Measurements from ENCODE around the gene VRK3.

Gene VRK3

DNA sequence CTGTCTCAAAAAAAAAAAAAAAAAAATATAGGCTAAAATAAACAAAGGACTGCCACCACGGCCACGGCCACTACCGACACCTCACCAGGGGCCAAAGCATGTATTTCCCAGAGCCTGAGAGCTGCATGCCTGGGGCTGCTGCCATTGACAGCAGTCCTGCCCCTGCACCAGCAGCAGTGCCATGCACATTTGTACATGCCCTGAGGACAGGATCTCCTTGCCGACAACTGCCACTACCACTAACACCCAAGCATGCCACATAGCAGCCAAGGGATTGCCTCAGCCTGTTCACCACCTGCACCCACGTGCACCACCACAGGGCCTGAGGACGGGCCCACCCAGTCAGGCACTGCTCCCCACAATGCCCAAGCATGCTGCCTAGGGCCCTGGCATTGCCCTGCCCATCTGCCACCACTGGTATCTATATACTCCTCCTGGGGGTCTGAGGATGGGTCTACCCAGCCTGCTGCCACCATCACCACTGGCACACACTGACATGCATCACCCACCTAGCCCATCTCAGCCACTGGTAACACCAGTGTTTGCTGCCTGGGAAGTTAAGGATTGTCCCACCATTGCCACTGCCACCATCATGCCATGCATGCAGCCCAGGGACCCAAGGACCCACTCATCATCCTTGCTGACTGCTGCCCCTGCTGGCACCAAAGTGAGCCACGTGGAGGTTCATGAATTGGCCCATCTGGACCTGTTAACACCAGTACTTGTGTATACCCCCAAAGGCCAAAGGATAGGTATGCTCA lies 85.3 kb downstream of the VRK3 start:
- no peaks in the 10 kb centered on the region for H3K27me3 ChIP-seq (ENCODE audit: insufficient read depth, low read length)
- H3K9me3 ChIP-seq (ENCODE audit: insufficient read depth, low read depth, low read length) = no peaks in the 10 kb centered on the region
- no peaks in the 10 kb centered on the region for H3K36me3 ChIP-seq (ENCODE audit: insufficient read depth, low read length)
- no peaks in the 10 kb centered on the region for H3K4me1 ChIP-seq (ENCODE audit: insufficient read depth, low read length)
- no peak overlapping the region for H3K27ac ChIP-seq (ENCODE audit: low read depth, low read length)
- no peak overlapping the region for H3K9ac ChIP-seq (ENCODE audit: low read depth, low read length)
- WGBS = 82% methylated on average over 7 of the region's 7 CpGs
- no peak overlapping the region for H3K4me3 ChIP-seq (ENCODE audit: low read length)

DNA sequence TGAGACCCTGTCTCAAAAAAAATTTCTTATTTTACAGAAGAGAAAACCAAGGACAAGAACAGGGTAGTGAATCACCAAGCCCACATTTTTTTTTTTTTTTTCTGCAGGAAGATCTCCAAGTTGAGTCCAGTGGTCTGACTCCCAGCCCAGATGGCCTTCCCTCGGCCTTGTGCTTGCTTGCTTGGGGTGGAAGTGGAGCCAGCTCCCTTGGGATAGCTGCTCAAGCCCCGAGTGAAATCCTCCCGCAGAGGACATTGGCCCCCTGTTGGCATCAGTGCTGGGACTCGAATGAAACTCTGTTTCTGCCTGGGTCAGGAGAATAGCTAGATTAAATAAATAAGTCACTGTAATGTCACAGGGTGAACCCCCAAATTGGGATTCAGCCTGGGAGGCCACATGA lies 86.5 kb downstream of the VRK3 start:
- H3K4me1 ChIP-seq (ENCODE audit: insufficient read depth, low read length) = no peaks in the 10 kb centered on the region
- no peak overlapping the region for H3K27ac ChIP-seq (ENCODE audit: low read depth, low read length)
- H3K4me3 ChIP-seq (ENCODE audit: low read length) = no peak overlapping the region
- no peak overlapping the region for H3K9ac ChIP-seq (ENCODE audit: low read depth, low read length)
- no peaks in the 10 kb centered on the region for H3K27me3 ChIP-seq (ENCODE audit: insufficient read depth, low read length)
- no peaks in the 10 kb centered on the region for H3K9me3 ChIP-seq (ENCODE audit: insufficient read depth, low read depth, low read length)
- 88% methylated on average over 4 of the region's 4 CpGs for WGBS
- H3K36me3 ChIP-seq (ENCODE audit: insufficient read depth, low read length) = no peaks in the 10 kb centered on the region

DNA sequence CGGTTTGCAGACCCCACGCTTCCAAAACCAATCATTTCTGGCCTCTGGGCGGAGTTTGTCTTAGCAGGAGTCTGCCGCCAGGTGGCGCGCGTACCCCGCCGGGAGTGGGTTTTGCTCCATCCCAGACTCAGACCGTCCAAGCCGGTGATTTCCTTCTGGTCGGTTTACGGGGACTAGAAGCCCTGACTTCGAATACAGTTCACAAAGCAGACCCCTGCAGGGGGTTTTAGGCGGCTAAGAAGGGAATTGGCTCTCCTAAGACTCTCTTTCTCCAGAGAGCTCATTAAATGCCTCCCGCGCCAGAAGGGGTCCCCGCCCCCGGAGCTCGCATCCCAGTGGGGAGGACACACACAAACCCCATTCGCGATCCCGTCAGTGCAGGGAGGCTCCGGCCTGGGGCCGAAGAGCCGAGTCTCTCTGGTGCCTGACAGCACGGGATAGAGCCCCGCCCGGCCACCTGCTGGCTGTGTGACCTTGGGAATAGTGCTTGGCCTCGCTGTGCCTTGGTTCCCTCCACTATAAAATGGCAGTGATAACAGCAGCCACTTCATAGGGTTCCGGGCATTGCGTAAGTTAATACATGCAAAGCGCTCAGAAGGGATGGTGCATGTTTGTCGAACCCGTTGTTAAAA lies 87.3 kb downstream of the VRK3 start:
- Histone ChIP-seq H3K36me3 (ENCODE audit: insufficient read depth, low read length) (no peaks in the 10 kb centered on the region; the same call in 1 of the 2 replicates), H3K4me1 (ENCODE audit: insufficient read depth, low read length) (no peaks in the 10 kb centered on the region), H3K9ac (ENCODE audit: low read depth, low read length) (no peak overlapping the region), H3K9me3 (ENCODE audit: insufficient read depth, low read depth, low read length) (no peaks in the 10 kb centered on the region), H3K4me3 (ENCODE audit: low read length) (peak overlapping the region; percentile 30), H3K27me3 (ENCODE audit: insufficient read depth, low read length) (no peaks in the 10 kb centered on the region), H3K27ac (ENCODE audit: low read depth, low read length) (no peak overlapping the region)
- 21% methylated on average over 35 of the region's 35 CpGs for WGBS

DNA sequence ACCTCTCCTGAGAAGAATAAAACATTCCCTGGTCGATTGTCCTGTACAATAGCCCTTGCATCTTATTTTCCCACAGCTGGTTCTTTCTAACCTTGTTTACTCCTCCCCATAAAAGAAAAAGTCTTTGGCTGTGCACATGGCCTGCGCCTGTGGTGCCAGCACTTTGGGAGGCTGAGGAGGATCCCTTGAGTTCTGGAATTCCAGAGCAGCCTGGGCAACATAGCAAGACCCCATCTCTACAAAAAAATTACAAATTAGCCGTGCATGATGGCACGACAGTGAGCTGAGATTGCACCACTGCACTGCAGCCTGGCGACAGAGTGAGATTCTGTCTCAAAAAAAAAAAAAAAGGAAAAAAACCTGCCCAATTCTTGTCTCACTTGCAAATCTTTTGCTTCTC lies 88.6 kb downstream of the VRK3 start:
- 84% methylated on average over 5 of the region's 5 CpGs for WGBS
- no peaks in the 10 kb centered on the region for H3K9me3 ChIP-seq (ENCODE audit: insufficient read depth, low read depth, low read length)
- H3K27ac ChIP-seq (ENCODE audit: low read depth, low read length) = no peak overlapping the region
- no peaks in the 10 kb centered on the region; the same call in 1 of the 2 replicates for H3K36me3 ChIP-seq (ENCODE audit: insufficient read depth, low read length)
- H3K4me1 ChIP-seq (ENCODE audit: insufficient read depth, low read length) = no peaks in the 10 kb centered on the region
- H3K9ac ChIP-seq (ENCODE audit: low read depth, low read length) = no peak overlapping the region
- H3K27me3 ChIP-seq (ENCODE audit: insufficient read depth, low read length) = no peaks in the 10 kb centered on the region
- H3K4me3 ChIP-seq (ENCODE audit: low read length) = no peak overlapping the region

DNA sequence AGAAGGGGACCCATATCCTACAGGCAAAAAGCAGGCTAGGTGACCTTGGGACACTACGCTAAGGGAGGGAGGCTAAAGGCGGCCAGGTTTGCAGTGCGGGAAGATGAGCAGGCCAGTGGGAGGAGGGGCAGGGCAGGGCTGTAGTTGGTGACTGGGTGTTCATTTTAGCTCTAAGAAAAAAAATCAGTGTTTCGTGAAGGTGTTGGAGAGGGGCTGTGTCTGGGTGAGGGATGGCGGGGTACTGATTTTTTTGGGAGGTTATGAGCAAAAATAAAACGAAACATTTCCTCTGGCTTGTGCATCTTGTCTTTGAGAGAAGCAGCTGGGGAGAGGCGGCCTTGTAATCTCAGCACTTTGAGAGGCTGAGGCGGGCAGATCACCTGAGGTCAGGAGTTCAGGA lies 91.5 kb downstream of the VRK3 start:
- Histone ChIP-seq H3K36me3 (ENCODE audit: insufficient read depth, low read length) (no peaks in the 10 kb centered on the region; the same call in 1 of the 2 replicates), H3K9ac (ENCODE audit: low read depth, low read length) (no peak overlapping the region), H3K4me3 (ENCODE audit: low read length) (no peak overlapping the region), H3K4me1 (ENCODE audit: insufficient read depth, low read length) (no peaks in the 10 kb centered on the region), H3K27ac (ENCODE audit: low read depth, low read length) (no peak overlapping the region), H3K27me3 (ENCODE audit: insufficient read depth, low read length) (no peaks in the 10 kb centered on the region), H3K9me3 (ENCODE audit: insufficient read depth, low read depth, low read length) (no peaks in the 10 kb centered on the region)
- WGBS = 89% methylated on average over 8 of the region's 8 CpGs

DNA sequence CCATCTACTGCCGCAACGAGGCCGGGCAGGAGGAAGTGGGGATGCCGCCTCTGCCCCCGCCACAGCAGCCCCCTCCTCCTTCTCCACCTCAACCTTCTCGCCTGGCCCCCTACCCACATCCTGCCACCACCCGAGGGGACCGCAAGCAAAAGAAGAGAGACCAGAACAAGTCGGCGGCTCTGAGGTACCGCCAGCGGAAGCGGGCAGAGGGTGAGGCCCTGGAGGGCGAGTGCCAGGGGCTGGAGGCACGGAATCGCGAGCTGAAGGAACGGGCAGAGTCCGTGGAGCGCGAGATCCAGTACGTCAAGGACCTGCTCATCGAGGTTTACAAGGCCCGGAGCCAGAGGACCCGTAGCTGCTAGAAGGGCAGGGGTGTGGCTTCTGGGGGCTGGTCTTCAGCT lies 92.4 kb downstream of the VRK3 start:
- Histone ChIP-seq H3K9ac (ENCODE audit: low read depth, low read length) (no peak overlapping the region), H3K27me3 (ENCODE audit: insufficient read depth, low read length) (no peaks in the 10 kb centered on the region), H3K4me3 (ENCODE audit: low read length) (no peak overlapping the region), H3K4me1 (ENCODE audit: insufficient read depth, low read length) (0 out of 2 replicates have a peak, but pooled peaks cover 3% of the 10 kb centered on the region), H3K36me3 (ENCODE audit: insufficient read depth, low read length) (peaks cover 2% of the 10 kb centered on the region), H3K9me3 (ENCODE audit: insufficient read depth, low read depth, low read length) (no peaks in the 10 kb centered on the region), H3K27ac (ENCODE audit: low read depth, low read length) (no peak overlapping the region)
- WGBS = 97% methylated on average over 25 of the region's 25 CpGs

DNA sequence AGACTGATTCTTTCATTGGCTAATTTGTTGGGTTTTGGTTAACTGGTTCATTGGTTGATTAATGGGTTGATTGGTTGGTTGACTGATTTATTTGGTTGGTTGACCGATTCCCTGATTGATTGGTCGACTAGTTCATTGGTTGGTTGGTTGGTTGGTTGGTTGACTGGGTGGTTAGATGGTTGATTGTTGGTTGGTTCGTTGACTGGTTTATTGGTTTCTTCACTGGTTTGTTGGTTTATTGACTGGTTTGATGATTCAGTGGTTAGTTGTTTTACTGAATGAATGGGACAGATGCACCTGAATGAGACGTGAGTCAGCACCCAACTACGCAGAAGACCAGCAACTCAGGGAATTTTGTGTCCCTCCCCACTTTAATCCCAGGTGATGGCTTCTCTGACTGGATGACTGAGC lies 93.1 kb downstream of the VRK3 start:
- Histone ChIP-seq H3K36me3 (ENCODE audit: insufficient read depth, low read length) (peaks cover 9% of the 10 kb centered on the region), H3K27ac (ENCODE audit: low read depth, low read length) (no peak overlapping the region), H3K27me3 (ENCODE audit: insufficient read depth, low read length) (no peaks in the 10 kb centered on the region), H3K4me3 (ENCODE audit: low read length) (no peak overlapping the region), H3K4me1 (ENCODE audit: insufficient read depth, low read length) (0 out of 2 replicates have a peak, but pooled peaks cover 7% of the 10 kb centered on the region), H3K9me3 (ENCODE audit: insufficient read depth, low read depth, low read length) (no peaks in the 10 kb centered on the region), H3K9ac (ENCODE audit: low read depth, low read length) (no peak overlapping the region)
- WGBS = 92% methylated on average over 5 of the region's 5 CpGs

DNA sequence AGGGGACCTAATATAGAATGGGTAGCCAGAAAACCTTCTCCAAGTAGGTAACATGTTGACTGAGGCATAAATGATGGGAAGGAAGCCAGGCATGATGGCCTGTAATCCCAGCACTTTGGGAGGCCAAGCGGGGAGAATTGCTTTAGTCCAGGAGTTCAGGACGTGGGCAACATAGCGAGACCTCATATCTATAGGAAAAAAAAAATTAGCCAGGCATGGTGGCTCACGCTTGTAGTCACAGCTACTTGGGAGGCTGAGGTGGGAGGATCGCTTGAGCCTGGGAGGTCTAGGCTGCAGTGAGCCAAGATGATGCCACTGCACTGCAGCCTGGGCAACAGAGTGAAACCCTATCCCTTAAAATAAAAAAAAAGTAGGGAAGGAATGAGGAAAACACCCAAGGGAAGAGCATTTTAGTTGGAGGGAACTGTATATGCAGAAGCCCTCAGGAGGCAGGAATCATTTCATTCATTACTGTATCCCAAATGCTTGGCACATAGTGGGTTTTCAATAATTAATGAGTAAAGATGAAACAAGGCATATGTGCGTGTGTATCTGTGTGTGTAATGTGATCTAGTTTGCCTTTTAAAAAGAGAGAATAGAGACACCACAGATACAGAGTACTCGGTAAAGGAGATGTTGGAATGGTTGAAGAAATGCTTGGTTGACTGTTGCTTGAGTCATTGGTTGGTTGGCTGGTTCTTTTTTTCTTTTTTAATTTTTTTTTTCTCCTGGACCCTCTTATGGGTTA lies 93.7 kb downstream of the VRK3 start:
- H3K9me3 ChIP-seq (ENCODE audit: insufficient read depth, low read depth, low read length) = no peaks in the 10 kb centered on the region
- peaks cover 15% of the 10 kb centered on the region for H3K36me3 ChIP-seq (ENCODE audit: insufficient read depth, low read length)
- no peak overlapping the region for H3K27ac ChIP-seq (ENCODE audit: low read depth, low read length)
- 0 out of 2 replicates have a peak, but pooled peaks cover 7% of the 10 kb centered on the region for H3K4me1 ChIP-seq (ENCODE audit: insufficient read depth, low read length)
- H3K4me3 ChIP-seq (ENCODE audit: low read length) = no peak overlapping the region
- no peak overlapping the region for H3K9ac ChIP-seq (ENCODE audit: low read depth, low read length)
- WGBS = 94% methylated on average over 7 of the region's 7 CpGs
- H3K27me3 ChIP-seq (ENCODE audit: insufficient read depth, low read length) = no peaks in the 10 kb centered on the region

DNA sequence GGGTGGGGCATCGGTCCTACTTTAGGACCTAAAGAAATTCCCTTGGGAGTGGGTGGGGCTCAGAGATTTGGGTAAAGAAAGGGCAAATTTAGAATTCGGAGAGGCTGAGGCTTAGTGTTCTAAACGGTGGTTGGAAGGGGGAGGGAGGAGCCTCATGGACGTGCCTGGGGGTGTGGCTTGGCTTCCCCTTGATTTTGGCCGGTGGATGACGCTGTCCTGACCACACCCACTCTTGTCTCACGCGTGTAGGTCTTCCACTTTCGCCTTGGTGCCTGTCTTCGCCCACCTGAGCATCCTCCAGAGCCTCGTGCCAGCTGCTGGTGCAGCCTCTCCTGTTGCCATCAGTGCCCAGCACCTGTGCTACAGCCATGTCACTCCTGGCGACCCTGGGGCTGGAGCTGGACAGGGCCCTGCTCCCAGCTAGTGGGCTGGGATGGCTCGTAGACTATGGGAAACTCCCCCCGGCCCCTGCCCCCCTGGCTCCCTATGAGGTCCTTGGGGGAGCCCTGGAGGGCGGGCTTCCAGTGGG lies 94.6 kb downstream of the VRK3 start:
- peaks cover 23% of the 10 kb centered on the region for H3K36me3 ChIP-seq (ENCODE audit: insufficient read depth, low read length)
- no peak overlapping the region for H3K9ac ChIP-seq (ENCODE audit: low read depth, low read length)

DNA sequence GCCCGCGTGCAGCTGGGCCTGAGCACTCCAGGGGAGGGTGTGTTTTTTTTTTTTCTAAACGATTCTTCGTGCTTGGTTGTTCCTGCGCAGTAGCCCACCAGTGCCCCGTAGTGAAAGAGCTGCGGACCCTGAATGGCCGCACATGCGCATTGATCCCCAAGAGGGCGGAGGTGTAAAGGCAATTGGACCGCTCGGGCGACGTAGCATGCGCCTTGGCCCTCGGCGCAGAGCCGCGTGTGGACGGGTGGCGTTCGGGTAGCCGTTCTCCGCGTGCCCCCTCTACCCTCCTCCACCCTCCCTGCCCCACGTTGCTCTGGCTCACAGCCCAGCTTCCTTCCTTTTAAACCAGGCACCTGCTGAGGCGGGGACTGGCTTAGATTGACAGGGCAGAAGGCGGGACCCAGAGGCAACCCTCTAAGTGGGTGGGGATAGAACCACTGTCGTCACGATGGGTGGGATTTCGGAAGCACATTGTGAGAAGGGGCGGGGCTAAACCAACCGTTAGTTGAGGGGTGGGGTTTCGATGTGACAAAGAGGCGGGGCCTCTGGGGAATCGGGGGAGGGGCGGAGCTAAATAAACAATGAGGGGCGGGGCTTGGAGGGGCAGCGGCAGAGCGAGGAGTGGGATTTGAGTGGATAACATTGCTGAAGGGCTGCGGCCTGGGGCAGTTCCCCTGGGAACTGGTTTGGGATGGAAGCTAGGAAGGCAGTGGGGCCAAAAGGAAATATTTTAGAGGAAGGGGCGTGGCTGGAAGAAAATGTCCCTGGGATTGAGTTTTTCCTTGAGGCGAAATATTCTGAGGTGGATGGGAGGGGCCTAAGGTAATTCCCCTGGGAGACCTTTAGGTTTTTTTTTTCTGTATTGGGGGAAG lies 95.3 kb downstream of the VRK3 start:
- 3% methylated on average over 43 of the region's 43 CpGs for WGBS
- H3K4me3 ChIP-seq (ENCODE audit: low read length) = peak overlapping the region; percentile 95
- H3K27ac ChIP-seq (ENCODE audit: low read depth, low read length) = peak overlapping the region; percentile 94
- peak overlapping the region; percentile 98 for H3K9ac ChIP-seq (ENCODE audit: low read depth, low read length)
- H3K9me3 ChIP-seq (ENCODE audit: insufficient read depth, low read depth, low read length) = no peaks in the 10 kb centered on the region
- 0 out of 2 replicates have a peak, but pooled peaks cover 7% of the 10 kb centered on the region for H3K4me1 ChIP-seq (ENCODE audit: insufficient read depth, low read length)
- peaks cover 28% of the 10 kb centered on the region for H3K36me3 ChIP-seq (ENCODE audit: insufficient read depth, low read length)
- no peaks in the 10 kb centered on the region for H3K27me3 ChIP-seq (ENCODE audit: insufficient read depth, low read length)

More for the DNA sequence above, 94.6 kb downstream of the VRK3 start:
- no peak overlapping the region for H3K27ac ChIP-seq (ENCODE audit: low read depth, low read length)
- H3K4me3 ChIP-seq (ENCODE audit: low read length) = peak overlapping the region; percentile 95
- 65% methylated on average over 15 of the region's 15 CpGs for WGBS
- H3K4me1 ChIP-seq (ENCODE audit: insufficient read depth, low read length) = 0 out of 2 replicates have a peak, but pooled peaks cover 7% of the 10 kb centered on the region
- H3K9me3 ChIP-seq (ENCODE audit: insufficient read depth, low read depth, low read length) = no peaks in the 10 kb centered on the region
- H3K27me3 ChIP-seq (ENCODE audit: insufficient read depth, low read length) = no peaks in the 10 kb centered on the region

Data from HUES64 (cell line).